Activated CD4-positive, CD25-positive, alpha-beta regulatory T cell treated with anti-CD3 and anti-CD28 coated beads, Interleukin-2, amount 50 U/mL, for 72 hours (primary cell): ENCODE measurements around the gene NBPF11.
"Not testable (repeated sequence)": the region's sequence is repeated elsewhere in the genome, so short reads cannot be mapped to it uniquely, and the experiment has no call there.

Source experiments
- DNase-seq: peaks from one replicate; pipeline ENCODE4 v3.0.0; 2021

The NBPF11 gene

DNA sequence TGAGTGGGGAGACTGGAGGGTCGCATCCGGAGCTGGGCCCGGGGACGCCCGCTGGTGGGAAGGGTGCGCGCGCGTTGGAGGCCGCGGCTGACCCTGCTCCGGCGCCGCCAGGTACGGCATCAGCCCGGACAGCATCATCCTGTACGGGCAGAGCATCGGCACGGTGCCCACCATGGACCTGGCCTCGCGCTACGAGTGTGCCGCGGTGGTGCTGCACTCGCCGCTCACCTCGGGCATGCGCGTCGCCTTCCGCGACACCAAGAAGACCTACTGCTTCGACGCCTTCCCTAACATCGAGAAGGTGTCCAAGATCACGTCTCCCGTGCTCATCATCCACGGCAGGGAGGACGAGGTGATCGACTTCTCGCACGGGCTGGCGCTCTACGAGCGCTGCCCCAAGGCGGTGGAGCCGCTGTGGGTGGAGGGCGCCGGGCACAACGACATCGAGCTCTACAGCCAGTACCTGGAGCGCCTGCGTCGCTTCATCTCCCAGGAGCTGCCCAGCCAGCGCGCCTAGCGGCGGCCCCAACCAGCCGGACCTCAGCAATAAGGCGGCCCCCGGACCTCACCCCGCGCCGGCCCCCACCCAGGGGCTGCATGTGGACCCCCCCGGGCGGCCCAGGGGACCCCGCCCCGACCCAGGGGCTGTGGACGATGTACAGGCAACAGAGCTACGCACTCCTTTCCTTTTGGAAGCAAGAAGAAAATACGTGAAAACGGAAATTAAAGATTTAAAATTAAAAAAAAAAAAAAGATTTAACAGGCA is 2.8 kb downstream of the NBPF11 start:
- not testable (repeated sequence) for DNase-seq

DNA sequence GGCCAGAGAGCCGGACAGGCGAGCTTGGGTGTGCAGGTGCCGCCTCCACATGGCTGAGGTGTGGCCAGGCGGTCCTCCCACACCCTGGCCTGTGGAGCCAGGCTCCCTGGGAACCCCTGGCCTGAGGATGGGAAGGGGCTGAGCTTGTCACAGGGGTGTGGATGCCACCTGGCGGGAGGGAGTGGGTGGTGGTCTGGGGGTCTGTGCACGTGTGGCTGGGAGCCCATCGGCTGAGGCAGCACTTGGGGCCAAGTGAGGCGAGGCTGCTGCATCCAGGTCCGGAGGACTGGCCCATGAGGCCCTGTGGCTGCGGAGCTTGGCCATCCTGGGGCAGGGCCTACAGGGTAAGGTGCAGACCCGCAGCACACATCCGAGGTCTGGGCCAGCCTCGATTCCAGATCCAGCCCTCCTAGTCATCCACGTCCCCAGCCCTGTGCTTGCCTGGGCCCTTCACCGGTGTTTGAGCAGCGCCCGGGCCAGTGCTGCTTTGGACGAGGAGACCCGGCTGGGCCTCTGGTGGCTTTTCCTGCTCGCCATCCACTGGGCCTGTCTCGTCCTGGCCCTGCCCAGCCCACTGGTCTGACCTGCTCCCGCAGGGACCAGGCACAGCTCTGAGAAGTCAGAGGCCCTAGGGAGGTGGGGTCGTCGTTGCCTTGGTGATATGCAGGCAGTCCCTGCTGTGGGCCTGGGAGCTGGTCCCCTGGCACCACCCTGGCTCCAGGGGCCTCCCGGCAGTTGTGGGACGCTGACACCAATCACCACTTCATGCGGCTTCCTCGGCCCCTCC is 4.8 kb downstream of the NBPF11 start:
- not testable (repeated sequence) for DNase-seq

- DNase-seq, result not testable (repeated sequence)
Measured at GRCh38 chr1:148146191-148146997, 5.7 kb downstream of the NBPF11 start.

DNA sequence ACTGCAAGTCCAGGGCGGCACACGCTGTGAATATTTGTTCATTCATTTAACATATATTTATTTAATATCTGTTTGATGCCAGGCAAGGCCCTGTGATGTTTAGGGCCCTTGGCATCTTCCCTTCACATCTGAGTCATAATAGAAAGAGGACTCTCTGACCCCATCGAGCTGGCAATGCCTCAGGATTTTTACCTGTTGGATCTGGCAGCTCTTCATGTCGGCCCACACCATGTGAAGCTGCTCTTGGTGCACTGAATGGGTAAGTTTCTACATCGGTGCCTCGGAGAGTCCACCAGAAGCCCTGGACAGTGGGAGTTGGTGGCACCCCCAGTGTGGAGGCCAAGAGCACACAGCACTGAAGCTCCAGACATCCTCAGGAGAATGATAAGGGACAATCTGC is 8.9 kb downstream of the NBPF11 start:
- DNase-seq, result not testable (repeated sequence)

DNA sequence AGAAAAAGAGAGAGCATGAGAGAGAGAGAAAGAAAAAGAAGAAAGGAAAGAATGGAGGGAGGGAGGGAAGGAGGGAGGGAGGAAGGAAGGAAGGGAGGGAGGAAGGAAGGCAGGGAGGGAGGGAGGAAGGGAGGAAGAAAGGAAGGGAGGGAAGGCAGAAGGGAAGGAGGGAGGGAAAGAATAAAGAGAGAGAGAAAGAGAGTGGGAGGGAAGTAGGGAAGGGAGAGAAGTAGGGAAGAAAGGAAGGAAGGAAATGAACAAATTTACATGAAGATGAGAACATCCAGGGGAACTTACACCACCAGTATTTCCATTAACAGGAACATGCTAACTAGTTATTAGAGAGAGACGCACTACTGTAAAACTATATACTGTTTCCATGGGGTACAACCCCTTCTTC is 10.1 kb downstream of the NBPF11 start:
- not testable (repeated sequence) for DNase-seq

DNA sequence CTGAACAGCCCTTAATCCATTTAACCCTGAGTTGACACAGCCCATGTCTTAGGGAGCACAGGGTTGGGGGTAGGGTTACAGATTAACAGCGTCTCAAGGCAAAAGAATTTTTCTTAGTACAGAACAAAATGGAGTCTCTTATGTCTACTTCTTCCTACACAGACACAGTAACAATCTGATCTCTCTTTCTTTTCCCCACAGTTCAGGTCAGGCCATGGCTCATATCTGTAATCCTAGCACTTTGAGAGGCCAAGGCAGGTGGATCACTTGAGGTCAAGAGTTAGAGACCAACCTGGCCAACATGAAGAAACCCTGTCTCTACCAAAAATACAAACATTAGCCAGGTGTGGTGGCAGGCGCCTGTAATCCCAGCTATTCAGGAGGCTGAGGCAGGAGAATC is 13.5 kb downstream of the NBPF11 start:
- DNase-seq, result not testable (repeated sequence)

- DNase-seq, result not testable (repeated sequence)
Measured at GRCh38 chr1:148122341-148122740, 29.7 kb downstream of the NBPF11 start.

- DNase-seq, result not testable (repeated sequence)
Measured at GRCh38 chr1:148120395-148120794, 31.7 kb downstream of the NBPF11 start.

- not testable (repeated sequence) for DNase-seq
Measured at GRCh38 chr1:148095732-148096131, 56.3 kb downstream of the NBPF11 start.

DNA sequence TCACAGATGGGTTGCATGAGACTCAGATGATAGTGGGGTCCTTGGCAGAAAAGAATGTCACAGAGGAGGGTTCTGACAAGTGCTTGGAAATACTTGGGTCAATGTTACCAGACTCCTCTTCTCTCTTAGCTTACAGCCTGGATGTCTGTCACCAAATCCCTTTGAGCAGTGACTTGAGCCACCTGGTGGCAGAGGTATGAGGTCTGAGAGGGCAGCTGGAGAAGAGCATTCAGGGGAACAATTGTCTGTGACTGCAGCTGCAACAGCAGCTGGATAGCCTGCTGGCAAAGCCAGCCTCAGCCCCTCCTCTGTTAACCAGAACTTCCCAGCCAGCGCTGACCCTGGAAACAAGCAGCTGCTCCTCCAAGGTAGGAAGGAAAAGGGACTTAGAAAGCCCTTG is 65.9 kb downstream of the NBPF11 start:
- not testable (repeated sequence) for DNase-seq

- not testable (repeated sequence) for DNase-seq
Measured at GRCh38 chr1:148081205-148081604, 70.9 kb downstream of the NBPF11 start.

GRCh38 chr1:148078632-148079519 is 73.2 kb downstream of the NBPF11 start:
- not testable (repeated sequence) for DNase-seq

DNA sequence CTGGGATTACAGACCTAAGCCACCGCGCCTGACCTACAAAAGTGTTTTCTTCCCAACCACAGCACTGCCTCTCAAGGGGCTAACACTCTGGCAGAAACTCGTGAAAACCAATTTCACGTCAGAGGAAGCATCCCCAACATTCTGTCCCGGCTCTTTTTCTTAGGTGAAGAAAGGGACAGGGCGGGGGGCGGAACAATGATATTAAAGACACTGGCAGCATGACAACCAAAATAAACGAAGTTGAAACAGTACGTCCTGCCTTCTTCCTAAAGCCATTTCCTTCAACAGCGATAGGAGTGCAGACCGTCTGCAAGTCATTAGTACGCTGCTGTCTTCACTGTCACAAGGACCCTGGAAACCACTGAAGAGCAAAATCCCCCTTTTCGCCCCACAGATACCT is 74.0 kb downstream of the NBPF11 start:
- DNase-seq, result not testable (repeated sequence)

DNA sequence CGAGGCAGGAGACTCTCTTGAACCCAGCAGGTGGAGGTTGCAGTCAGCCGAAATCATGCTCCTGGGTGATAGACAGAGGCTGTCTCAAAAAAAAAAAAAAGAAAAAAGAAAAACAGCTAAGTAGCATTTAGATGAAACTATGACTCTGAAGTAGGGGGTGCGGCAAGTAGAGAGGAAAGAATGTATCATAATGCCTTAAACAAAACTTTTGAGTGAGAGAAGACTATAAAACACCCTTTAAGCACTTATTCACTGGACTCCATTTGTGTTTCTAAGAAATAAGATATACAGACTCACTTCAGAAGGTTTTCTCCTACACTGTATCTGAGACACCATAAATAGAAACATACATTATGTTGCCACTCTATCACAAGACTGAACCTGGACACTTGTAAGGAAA is 74.6 kb downstream of the NBPF11 start:
- DNase-seq, result not testable (repeated sequence)

GRCh38 chr1:148073392-148073791 is 78.7 kb downstream of the NBPF11 start:
- DNase-seq, result not testable (repeated sequence)

DNA sequence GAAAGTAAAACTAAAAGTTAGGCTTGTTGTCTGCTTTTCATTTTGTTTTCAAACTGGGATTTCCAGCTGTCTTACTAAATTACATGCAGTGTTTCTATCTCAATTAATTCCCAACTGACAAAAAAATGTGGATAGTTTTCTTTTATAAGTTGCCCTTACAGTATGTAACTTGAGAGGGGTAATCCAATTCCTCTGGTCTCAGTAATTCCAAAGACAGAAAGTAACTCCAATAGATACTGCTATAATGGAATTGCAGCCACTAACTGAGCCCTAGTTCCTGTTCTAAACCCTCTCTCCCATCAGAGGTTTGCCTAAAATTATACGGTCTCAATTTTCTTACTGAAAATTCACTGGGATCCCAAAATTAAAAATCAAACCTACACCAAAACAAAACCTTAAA is 83.5 kb downstream of the NBPF11 start:
- DNase-seq, result not testable (repeated sequence)

DNA sequence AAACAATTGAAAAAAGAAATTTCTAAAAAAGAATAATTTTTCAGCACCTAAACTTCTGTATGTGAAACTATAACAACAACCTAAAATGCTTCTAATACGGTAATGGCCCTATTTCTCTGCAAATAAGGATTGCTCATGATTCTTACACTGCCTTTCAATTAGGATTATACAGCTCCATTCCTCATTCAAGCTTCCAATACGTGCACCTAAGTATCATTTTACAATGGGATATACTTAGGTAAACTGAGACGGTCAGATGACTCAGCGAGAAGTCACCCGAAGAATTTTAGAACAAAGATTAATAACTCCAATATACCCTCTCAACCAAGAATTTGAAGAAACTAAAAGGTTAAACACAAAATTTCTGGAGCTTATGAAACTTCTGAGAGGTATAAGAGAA is 83.9 kb downstream of the NBPF11 start:
- not testable (repeated sequence) for DNase-seq

DNA sequence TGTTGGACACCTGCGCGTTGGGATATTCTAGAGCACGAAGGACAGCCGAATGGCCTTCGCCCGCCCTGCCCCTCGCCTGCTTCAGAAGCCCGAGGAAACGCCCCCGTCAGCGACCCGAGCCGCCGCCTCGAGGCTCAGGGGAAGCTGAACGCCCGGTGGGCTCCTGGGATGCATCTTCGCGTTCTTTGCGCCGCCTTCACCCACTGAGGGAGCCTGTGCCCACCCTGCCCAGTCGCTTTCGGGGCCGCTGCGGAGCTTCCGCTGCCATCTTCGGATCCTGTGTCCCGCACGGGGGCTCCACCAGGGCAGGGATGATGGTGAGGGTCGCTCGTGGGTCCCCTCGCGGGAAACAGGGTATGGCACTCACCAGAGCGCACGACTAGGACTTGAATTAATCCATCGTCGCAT is 91.8 kb downstream of the NBPF11 start:
- DNase-seq, result not testable (repeated sequence)

DNA sequence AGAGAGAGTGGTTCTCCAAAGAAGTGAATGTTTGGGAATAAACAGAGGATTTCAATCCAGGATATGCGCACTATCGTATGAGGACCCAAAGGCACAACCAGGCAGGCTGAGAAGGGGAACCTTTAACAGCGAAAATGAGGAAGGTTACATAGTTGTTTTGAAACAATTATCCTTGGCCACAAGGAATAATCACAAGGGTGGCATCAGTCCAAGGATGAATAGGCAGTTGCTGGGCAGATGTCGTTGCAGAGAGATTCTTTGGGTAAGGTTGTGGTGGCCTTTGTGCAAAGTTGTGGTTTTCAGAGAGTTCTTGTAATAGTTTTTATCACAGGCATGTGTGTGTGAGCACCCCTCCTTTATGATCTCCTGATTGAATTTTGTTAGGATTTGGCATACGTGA is 94.7 kb downstream of the NBPF11 start:
- DNase-seq, result not testable (repeated sequence)
